Lower lobe of right lung (tissue), 2 donors: ENCODE data around the gene ILF3. TPM values are rescaled to one million over a fixed set of nuclear protein-coding genes. Genes with fewer than 3 reads are reported as not detected.

ENCODE experiments used
- ATAC-seq, 2 donors: fragments of 200-7000 bp; cut with Tn5 transposase; one replicate each; pipeline ENCODE4 v1.9.1; 2020 to 2022; ENCODE audit warnings: mild to moderate bottlenecking in 2 of 2, moderate library complexity in 2 of 2
- DNase-seq: peaks from one replicate; pipeline ENCODE4 v3.0.0-alpha.2; 2020
- H3K27ac ChIP-seq: fragments of 200-600 bp; one replicate; pipeline ENCODE4 v1.8.0; 2022
- H3K27me3 ChIP-seq: fragments of 200-600 bp; one replicate; pipeline ENCODE4 v1.8.0; 2022; ENCODE audit warnings: low read depth
- H3K36me3 ChIP-seq: fragments of 200-600 bp; one replicate; pipeline ENCODE4 v1.8.0; 2022; ENCODE audit warnings: mild to moderate bottlenecking
- H3K4me1 ChIP-seq: fragments of 200-600 bp; one replicate; pipeline ENCODE4 v1.8.0; 2022
- H3K4me3 ChIP-seq: fragments of 200-600 bp; one replicate; pipeline ENCODE4 v1.8.0; 2022; ENCODE audit warnings: mild to moderate bottlenecking
- H3K9me3 ChIP-seq: fragments of 200-600 bp; one replicate; pipeline ENCODE4 v1.8.0; 2022
- CTCF ChIP-seq: fragments of 200-600 bp; IDR thresholded peaks from one replicate; pipeline ENCODE4 v1.8.0; 2022; ENCODE audit warnings: antibody characterized with exemption, mild to moderate bottlenecking
- intact Hi-C: fragments of 100-400 bp; cut with DNase I; formaldehyde crosslinking; loops from one replicate; pipeline ENCODE4 v1.11.0; 2022
- total RNA-seq: library from RNA; stranded (reverse); fragmentation: NEBNext Ultra II Directional; extraction: Animal tissue kit (Norgen Biotek cat#: 25700); gene quantifications from one replicate; pipeline ENCODE4 v1.2.1, GENCODE V29; 2021
- donor health status: DM: no; HTN: yes; CAD: no; lungs with severe emphysema.

ILF3 gene
- total RNA-seq, 1 donor from 2014 or later, result 175 TPM

GRCh38 chr19:10694706-10695307 is 40.7 kb downstream of the ILF3 start:
- intact Hi-C loops, result no loop called here
- Histone ChIP-seq H3K36me3 (peaks cover 29% of the 10 kb centered on the region), H3K27ac (no peak overlapping the region), H3K27me3 (no peaks in the 10 kb centered on the region), H3K4me1 (peaks cover 16% of the 10 kb centered on the region), H3K9me3 (no peaks in the 10 kb centered on the region), H3K4me3 (peak overlapping the region; percentile 46)
- DNase-seq (no peak), ATAC-seq (no peak)
- no peak for TF ChIP-seq CTCF

- Histone ChIP-seq H3K4me1 (peaks cover 17% of the 10 kb centered on the region), H3K27ac (no peak overlapping the region), H3K36me3 (peaks cover 20% of the 10 kb centered on the region), H3K4me3 (peak overlapping the region; percentile 46), H3K9me3 (no peaks in the 10 kb centered on the region), H3K27me3 (no peaks in the 10 kb centered on the region)
- ATAC-seq (peak; percentile 98 to 99), DNase-seq (peak; percentile 97)
- no peak for TF ChIP-seq CTCF
- intact Hi-C loops, result no loop called here
These were observed 41.6 kb downstream of the ILF3 start for GRCh38 chr19:10695401-10696398.

- peak; percentile 61 for TF ChIP-seq CTCF
- ATAC-seq, result peak; percentile 14 to 23
- DNase-seq, result peak; percentile 63
- no peaks in the 10 kb centered on the region for H3K36me3 ChIP-seq
- H3K4me3 ChIP-seq, result no peak overlapping the region
- intact Hi-C loops, result no loop called here
- H3K27ac ChIP-seq, result no peak overlapping the region
- no peaks in the 10 kb centered on the region for H3K9me3 ChIP-seq
- H3K4me1 ChIP-seq, result peaks cover 28% of the 10 kb centered on the region
- no peaks in the 10 kb centered on the region for H3K27me3 ChIP-seq
These were observed 45.6 kb downstream of the ILF3 start for GRCh38 chr19:10699650-10700335.

- H3K4me1 ChIP-seq, result peaks cover 13% of the 10 kb centered on the region
- DNase-seq, result no peak
- H3K9me3 ChIP-seq, result no peaks in the 10 kb centered on the region
- intact Hi-C loops, result no loop called here
- peak overlapping the region; percentile 97 for H3K4me3 ChIP-seq
- no peaks in the 10 kb centered on the region for H3K36me3 ChIP-seq
- H3K27me3 ChIP-seq, result no peaks in the 10 kb centered on the region
- peak overlapping the region; percentile 79 for H3K27ac ChIP-seq
- TF ChIP-seq CTCF, result no peak
- ATAC-seq, result peak; percentile 20 to 33
These were observed 47.9 kb downstream of the ILF3 start for GRCh38 chr19:10701955-10702525.

GRCh38 chr19:10706990-10707389 is 52.8 kb downstream of the ILF3 start:
- DNase-seq, result no peak
- no peak overlapping the region for H3K4me3 ChIP-seq
- peaks cover 16% of the 10 kb centered on the region for H3K36me3 ChIP-seq
- intact Hi-C loops, result no loop called here
- H3K9me3 ChIP-seq, result no peaks in the 10 kb centered on the region
- H3K27ac ChIP-seq, result no peak overlapping the region
- no peak for TF ChIP-seq CTCF
- peaks cover 4% of the 10 kb centered on the region for H3K4me1 ChIP-seq
- peak in 1 of 2 donors; percentile 18 for ATAC-seq
- no peaks in the 10 kb centered on the region for H3K27me3 ChIP-seq
